Erythroblast (primary cell): ENCODE results near the gene TSHZ3.

ENCODE experiments used
- DNase-seq, 2 experiments: peaks; one replicate each; lab custom pipeline; 2025; lab: John Stamatoyannopoulos, UW
- GATA1 ChIP-seq: IDR thresholded peaks from 2 replicates; pipeline ENCODE4 v1.6.1; 2011; ENCODE audit warnings: low read depth, mild to moderate bottlenecking, control low read depth, low read length, moderate library complexity
- POLR2A ChIP-seq: IDR thresholded peaks from 2 replicates; pipeline ENCODE4 v1.6.1; 2011; ENCODE audit warnings: mild to moderate bottlenecking, low read length

Gene TSHZ3

GRCh38 chr19:31289381-31289880, 59.8 kb downstream of the TSHZ3 start:
- no peak for TF ChIP-seq POLR2A

GRCh38 chr19:31286491-31286890, 62.7 kb downstream of the TSHZ3 start:
- DNase-seq = no peak
- no peak for TF ChIP-seq GATA1
- no peak for TF ChIP-seq POLR2A

More at GRCh38 chr19:31289381-31289880, 59.8 kb downstream of the TSHZ3 start:
- no peak for DNase-seq

- TF ChIP-seq POLR2A = no peak
- TF ChIP-seq GATA1 = no peak
- no peak for DNase-seq
Measured at GRCh38 chr19:31285744-31286143, 63.5 kb downstream of the TSHZ3 start.

GRCh38 chr19:31284621-31285020, 64.6 kb downstream of the TSHZ3 start:
- TF ChIP-seq POLR2A (no peak), GATA1 (no peak)
- no peak for DNase-seq

- no peak for TF ChIP-seq GATA1
- TF ChIP-seq POLR2A = no peak
- no peak for DNase-seq
Measured at GRCh38 chr19:31283701-31284100, 65.5 kb downstream of the TSHZ3 start.

GRCh38 chr19:31282346-31282745, 66.9 kb downstream of the TSHZ3 start:
- TF ChIP-seq POLR2A = no peak
- TF ChIP-seq GATA1 = no peak
- no peak for DNase-seq

- DNase-seq = no peak
Measured at GRCh38 chr19:31280287-31281006, 68.8 kb downstream of the TSHZ3 start.

GRCh38 chr19:31279436-31279765, 69.8 kb downstream of the TSHZ3 start:
- TF ChIP-seq GATA1 (no peak), POLR2A (no peak)
- DNase-seq = no peak

More at GRCh38 chr19:31280287-31281006, 68.8 kb downstream of the TSHZ3 start:
- TF ChIP-seq GATA1 (no peak), POLR2A (no peak)

- DNase-seq = no peak
Measured at GRCh38 chr19:31278555-31279435, 70.4 kb downstream of the TSHZ3 start.

GRCh38 chr19:31277516-31277915, 71.7 kb downstream of the TSHZ3 start:
- DNase-seq = no peak
- TF ChIP-seq GATA1 = no peak
- no peak for TF ChIP-seq POLR2A

More at GRCh38 chr19:31278555-31279435, 70.4 kb downstream of the TSHZ3 start:
- TF ChIP-seq POLR2A = no peak
- no peak for TF ChIP-seq GATA1

- TF ChIP-seq POLR2A (no peak), GATA1 (no peak)
- DNase-seq = no peak
Measured at GRCh38 chr19:31276831-31277230, 72.4 kb downstream of the TSHZ3 start.

GRCh38 chr19:31275068-31275334, 74.2 kb downstream of the TSHZ3 start:
- TF ChIP-seq GATA1 = no peak
- TF ChIP-seq POLR2A = no peak
- DNase-seq = no peak

GRCh38 chr19:31274251-31275067, 74.8 kb downstream of the TSHZ3 start:
- DNase-seq = no peak
- TF ChIP-seq GATA1 (no peak), POLR2A (no peak)

GRCh38 chr19:31272583-31273106, 76.6 kb downstream of the TSHZ3 start:
- DNase-seq = no peak
- TF ChIP-seq GATA1 = no peak
- TF ChIP-seq POLR2A = no peak
